22Rv1 (cell line): ENCODE measurements around the gene RFX7.

ENCODE experiments used
- H3K27ac ChIP-seq: fragments of 450-650 bp; 2 replicates; pipeline ENCODE4 v1.5.1; 2017
- ZFX ChIP-seq: fragments of 450-650 bp; IDR thresholded peaks from 2 replicates; pipeline ENCODE4 v1.6.1; 2017; ENCODE audit warnings: antibody characterized with exemption, borderline replicate concordance
- TF ChIP-seq, protein P1 (sequence below): fragments of 450-650 bp; IDR thresholded peaks from 2 replicates; pipeline ENCODE4 v1.5.1; 2017; ENCODE audit warnings: mild to moderate bottlenecking

The RFX7 gene

DNA sequence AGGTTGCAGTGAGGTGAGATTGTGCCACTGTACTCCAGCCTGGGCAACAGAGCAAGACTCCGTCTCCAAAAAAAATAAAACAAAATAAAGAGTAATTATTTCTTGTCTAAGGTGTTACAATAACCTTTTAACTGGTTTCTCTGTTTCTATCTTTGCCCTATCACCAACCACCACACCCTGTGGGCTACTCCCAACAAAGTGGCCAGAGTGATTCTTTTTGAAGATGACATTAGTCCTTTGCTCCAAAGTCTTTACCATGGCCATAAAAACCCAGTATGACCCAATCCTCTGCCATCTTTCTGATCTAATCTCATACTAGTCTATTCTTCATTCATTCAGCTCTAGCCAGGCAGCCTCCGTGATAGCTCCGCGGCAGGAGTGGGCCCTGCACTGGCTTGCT, 62.8 kb downstream of the RFX7 start:
- no peak overlapping the region for H3K27ac ChIP-seq
- TF ChIP-seq, protein P1, sequence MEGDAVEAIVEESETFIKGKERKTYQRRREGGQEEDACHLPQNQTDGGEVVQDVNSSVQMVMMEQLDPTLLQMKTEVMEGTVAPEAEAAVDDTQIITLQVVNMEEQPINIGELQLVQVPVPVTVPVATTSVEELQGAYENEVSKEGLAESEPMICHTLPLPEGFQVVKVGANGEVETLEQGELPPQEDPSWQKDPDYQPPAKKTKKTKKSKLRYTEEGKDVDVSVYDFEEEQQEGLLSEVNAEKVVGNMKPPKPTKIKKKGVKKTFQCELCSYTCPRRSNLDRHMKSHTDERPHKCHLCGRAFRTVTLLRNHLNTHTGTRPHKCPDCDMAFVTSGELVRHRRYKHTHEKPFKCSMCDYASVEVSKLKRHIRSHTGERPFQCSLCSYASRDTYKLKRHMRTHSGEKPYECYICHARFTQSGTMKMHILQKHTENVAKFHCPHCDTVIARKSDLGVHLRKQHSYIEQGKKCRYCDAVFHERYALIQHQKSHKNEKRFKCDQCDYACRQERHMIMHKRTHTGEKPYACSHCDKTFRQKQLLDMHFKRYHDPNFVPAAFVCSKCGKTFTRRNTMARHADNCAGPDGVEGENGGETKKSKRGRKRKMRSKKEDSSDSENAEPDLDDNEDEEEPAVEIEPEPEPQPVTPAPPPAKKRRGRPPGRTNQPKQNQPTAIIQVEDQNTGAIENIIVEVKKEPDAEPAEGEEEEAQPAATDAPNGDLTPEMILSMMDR = no peak
- TF ChIP-seq ZFX = no peak

DNA sequence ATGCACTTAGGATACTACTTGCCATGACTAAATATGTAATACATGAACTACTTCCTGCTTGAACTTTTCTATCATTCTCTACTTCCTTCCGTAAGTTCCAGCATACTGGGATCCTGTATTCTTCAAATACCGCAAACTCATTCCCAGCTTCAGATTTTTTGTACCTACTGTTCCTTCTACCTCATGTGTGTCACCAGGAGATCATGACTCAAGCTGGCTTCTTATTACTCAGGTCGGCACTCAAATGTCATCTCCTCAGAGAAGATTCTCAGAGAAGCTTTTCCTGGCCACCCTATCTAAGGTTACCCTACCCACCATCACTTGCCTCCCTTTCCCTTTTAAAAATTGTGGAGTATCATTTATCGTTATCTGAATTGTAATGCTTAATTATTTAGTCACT, 66.7 kb downstream of the RFX7 start:
- H3K27ac ChIP-seq = no peak overlapping the region
- TF ChIP-seq, protein P1 = no peak
- TF ChIP-seq ZFX = no peak

DNA sequence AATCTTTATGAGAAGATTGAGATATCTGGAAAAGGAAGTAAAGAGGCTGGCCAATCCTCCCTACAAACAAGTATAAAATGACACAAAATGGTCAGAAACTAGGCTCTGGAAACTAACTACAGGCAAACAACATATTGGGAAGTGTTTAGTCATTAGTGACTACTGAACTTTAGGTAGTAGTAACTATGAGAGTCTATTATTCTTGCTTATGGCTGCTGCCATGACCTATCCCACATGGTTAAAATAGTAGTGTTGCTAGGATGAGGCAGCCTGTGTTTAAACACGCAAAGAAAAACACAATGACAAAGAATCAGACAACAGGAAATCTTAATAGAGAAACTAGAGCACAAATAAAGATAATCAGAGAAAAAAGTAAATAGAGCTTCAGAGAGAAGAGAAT, 67.9 kb downstream of the RFX7 start:
- no peak overlapping the region for H3K27ac ChIP-seq
- TF ChIP-seq ZFX = no peak
- TF ChIP-seq, protein P1 = no peak

DNA sequence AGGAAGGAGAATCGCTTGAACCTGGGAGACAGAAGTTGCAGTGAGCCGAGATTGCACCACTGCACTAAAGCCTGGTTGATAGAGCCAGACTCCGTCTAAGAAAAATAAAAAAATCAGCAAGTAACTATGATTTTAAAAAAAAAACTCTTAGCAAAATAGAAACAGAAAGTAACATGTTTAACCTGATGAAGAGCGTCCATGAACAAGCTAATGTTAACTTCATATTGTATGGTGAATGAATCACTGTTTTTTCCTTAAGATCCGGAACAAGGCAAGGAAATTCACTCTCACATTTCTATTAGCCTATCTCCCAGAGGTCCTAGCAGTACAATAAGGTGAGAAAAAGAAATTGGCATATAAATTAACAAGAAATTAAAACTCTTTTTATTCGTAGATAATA, 69.0 kb downstream of the RFX7 start:
- TF ChIP-seq ZFX = no peak
- TF ChIP-seq, protein P1 = no peak
- H3K27ac ChIP-seq = no peak overlapping the region

DNA sequence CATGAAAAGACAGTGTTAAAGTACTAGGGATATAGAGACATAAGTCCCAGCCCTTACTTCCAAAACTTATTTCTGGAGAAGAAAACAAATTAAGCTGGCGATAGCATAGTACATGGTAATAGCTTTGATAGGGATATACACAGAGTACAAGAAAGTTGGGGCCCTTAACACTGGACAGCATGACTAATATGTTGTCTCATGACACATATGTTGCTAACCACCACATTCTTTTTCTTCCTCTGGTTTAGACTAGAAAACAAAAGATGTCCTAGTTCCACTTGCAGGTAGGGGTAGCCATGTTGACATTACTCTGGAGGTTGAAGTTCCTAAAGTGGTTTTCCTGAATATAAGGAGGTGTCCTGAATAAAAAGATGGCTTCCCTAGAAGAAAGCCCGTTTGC, 75.3 kb downstream of the RFX7 start:
- no peak for TF ChIP-seq ZFX
- TF ChIP-seq, protein P1 = no peak
- no peak overlapping the region for H3K27ac ChIP-seq

DNA sequence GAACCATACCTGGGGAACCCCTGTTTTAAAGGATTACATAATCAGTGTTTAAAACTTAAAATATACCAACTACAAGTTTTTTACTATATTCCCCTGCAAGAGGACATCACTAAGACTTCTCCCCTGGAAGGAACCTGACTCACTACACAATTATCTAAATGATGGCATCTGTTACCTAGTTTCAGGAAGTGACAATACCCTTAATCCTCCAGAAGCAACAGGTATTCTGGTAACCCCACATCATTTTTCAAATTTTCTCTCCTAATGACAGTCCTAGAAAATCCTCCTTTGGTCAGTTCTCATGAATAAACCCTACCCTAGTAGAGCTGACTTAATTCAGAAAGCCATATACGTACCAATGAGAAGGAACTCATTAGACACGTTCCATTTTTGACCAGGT, 78.4 kb downstream of the RFX7 start:
- TF ChIP-seq, protein P1 = no peak
- TF ChIP-seq ZFX = no peak
- H3K27ac ChIP-seq = no peak overlapping the region

DNA sequence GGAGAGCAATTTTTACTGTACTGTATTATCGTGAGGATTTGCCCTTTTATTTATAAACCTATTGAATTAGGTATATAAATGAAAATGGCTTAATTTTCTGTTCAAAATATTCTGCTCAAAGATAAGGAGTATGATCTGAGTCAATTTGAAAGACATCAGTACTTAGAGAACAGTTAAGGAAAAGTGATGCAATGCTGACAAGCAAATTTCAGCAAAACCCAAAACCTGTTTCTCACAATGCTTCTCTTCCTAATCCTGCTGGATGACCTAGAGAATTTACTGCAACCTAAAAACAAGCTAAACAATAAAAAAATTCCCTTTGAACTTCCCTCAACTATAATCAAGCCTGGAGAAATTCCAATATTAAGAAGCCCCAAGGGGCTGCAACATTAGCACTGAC, 82.7 kb downstream of the RFX7 start:
- H3K27ac ChIP-seq = no peak overlapping the region
- TF ChIP-seq ZFX = no peak
- TF ChIP-seq, protein P1 = no peak
